Measurements from ENCODE around the gene TOLLIP. TPM values are rescaled to one million over a fixed set of nuclear protein-coding genes. Genes with fewer than 3 reads are reported as not detected.
"Not testable (repeated sequence)": the region's sequence is repeated elsewhere in the genome, so short reads cannot be mapped to it uniquely, and the experiment has no call there.

The TOLLIP gene
- 10 to 100 TPM; 46.0 to 46.3 TPM for total RNA-seq

DNA sequence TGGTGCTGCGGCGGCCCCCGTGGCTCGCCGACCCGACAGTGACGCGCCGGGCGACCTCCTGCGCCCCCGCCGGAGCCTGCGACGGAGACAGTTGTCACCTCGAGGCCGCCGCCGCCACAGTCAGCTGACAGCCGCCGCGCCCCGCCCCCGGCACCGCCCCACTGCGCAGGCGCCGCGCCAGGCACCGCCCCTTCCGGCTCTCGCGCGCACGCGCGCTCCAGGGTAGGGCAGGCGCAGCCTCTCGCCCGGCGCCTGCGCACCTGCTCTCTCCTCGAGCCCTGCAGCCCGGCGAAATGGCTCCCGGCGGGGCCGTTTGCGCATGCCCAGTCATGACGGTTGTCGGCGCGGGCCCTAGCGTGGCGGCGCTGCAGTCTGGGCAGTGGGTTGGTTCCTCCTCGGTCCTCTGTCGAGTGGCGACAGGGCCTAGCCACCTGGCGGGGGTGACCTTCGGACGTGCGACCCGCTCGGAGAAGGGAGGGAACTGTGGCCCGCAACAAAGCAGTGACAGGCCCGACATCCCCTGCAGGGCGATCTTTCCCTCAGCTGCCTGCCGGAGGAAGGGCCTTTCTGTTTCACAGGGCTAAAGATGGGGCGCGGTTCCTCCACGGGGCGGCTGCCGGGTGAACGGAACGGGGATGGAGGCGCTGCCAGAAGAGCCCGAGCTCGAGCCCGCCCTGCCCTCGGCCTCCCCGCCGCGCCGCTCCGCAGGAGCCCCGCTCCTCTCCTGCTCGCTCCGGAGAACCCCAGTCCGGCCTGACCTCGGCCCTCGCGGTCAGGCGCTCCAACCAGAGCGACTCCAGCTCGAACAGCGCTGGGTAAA, at the start of gene TOLLIP:
TOLLIP (minus strand) TSS at position 135 of the 820 bp plus-strand sequence; CDS start at position 1, 134 bp downstream.
- peak within 1 kb of the TSS; percentile 77 to 95 for H3K27ac ChIP-seq
- H3K4me1 ChIP-seq (ENCODE audit: control insufficient read depth in 1 of 2, low read depth in 2 of 2) = peaks cover 27 to 38% of the 10 kb centered on the region in 2 donors
- H3K4me3 ChIP-seq = peak within 1 kb of the TSS; percentile 89
- H3K36me3 ChIP-seq = no peaks in the 10 kb centered on the region
- no peaks in the 10 kb centered on the region for H3K27me3 ChIP-seq (replicated peaks; ENCODE audit: insufficient read depth)
- peak; percentile 20 for TF ChIP-seq CTCF (IDR thresholded peaks at IDR 0.05)
- ATAC-seq (ENCODE audit: insufficient number of reproducible peaks, low FRiP score, low read depth) (peak; percentile 96), DNase-seq (ENCODE audit: low spot score) (peak; percentile 72)
- no peaks in the 10 kb centered on the region for H3K9me3 ChIP-seq

DNA sequence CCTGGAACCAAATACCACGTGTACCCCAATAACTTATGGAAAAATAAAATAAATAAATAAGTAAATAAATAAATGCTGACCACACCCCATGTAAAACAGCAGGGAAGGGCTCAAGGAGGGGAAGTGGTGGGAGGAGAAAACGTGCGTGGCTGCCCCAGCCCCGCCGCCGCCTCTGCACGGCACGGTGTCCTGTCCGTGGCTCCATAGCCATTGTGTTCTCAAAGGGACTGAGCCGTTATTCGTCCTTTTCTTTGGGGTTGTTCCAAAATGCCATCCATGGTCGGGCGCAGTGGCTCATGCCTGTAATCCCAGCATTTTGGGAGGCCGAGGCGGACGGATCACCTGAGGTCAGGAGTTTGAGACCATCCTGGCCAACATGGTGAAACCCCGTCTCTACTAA, 49.5 kb upstream of the TOLLIP start:
- H3K4me3 ChIP-seq; ATAC-seq (ENCODE audit: insufficient number of reproducible peaks, low FRiP score, low read depth); H3K27me3 ChIP-seq (replicated peaks; ENCODE audit: insufficient read depth); H3K4me1 ChIP-seq (ENCODE audit: control insufficient read depth in 1 of 2, low read depth in 2 of 2); H3K27ac ChIP-seq; DNase-seq (ENCODE audit: low spot score); H3K36me3 ChIP-seq; H3K9me3 ChIP-seq: not testable (repeated sequence)

DNA sequence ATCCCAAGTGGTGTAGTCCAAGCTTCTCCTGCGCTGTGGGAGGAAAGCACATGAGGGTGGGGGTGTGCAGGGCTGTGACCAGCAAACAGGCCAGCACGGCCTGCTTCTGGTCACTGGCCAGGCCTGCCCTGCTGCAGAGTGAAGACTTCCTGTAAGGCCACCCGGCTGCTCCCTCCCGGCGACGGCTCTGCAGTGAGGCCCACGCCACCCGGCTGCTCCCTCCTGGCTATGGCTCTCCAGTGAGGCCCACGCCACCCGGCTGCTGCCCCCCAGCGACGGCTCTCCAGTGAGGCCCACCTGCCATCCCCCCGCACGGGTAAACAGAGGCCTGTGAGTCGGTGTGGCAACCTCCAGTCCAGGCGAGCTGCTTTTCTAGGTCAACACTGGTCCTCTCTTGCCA, 48.9 kb upstream of the TOLLIP start:
- Histone ChIP-seq H3K27ac (no peak overlapping the region), H3K9me3 (no peaks in the 10 kb centered on the region), H3K36me3 (no peaks in the 10 kb centered on the region), H3K4me1 (ENCODE audit: control insufficient read depth in 1 of 2, low read depth in 2 of 2) (no peaks in the 10 kb centered on the region), H3K27me3 (replicated peaks; ENCODE audit: insufficient read depth) (no peaks in the 10 kb centered on the region), H3K4me3 (no peak overlapping the region)
- no peak for DNase-seq (ENCODE audit: low spot score)
- TF ChIP-seq CTCF (IDR thresholded peaks at IDR 0.05) = no peak
- ATAC-seq (ENCODE audit: insufficient number of reproducible peaks, low FRiP score, low read depth) = no peak

DNA sequence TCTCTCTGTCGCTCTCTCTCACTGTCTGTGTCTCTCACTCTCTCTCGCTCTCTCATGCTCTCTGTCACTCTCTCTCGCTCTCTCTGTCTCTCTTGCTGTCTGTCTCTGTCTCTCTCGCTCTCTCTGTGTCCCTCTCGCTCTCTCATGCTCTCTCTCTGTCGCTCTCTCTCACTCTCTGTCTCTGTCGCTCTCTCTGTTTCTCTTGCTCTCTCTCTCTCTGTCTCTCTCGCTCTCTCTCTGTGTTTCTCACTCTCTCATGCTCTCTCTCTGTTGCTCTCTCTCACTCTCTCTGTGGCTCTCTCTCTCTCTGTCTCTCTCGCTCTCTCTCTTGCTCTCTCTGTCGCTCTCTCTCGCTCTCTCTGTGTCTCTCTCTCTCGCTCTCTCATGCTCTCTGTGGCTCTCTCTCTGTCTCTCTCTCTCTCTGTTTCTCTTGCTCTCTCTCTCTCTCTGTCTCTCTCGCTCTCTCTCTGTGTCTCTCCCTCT, 47.1 kb upstream of the TOLLIP start:
- no peaks in the 10 kb centered on the region for H3K27me3 ChIP-seq (replicated peaks; ENCODE audit: insufficient read depth)
- DNase-seq (ENCODE audit: low spot score) (no peak), ATAC-seq (ENCODE audit: insufficient number of reproducible peaks, low FRiP score, low read depth) (no peak)
- no peak overlapping the region for H3K4me3 ChIP-seq
- H3K4me1 ChIP-seq (ENCODE audit: control insufficient read depth in 1 of 2, low read depth in 2 of 2) = no peaks in the 10 kb centered on the region
- no peak for TF ChIP-seq CTCF (IDR thresholded peaks at IDR 0.05)
- no peaks in the 10 kb centered on the region for H3K9me3 ChIP-seq
- no peaks in the 10 kb centered on the region for H3K36me3 ChIP-seq
- no peak overlapping the region for H3K27ac ChIP-seq

DNA sequence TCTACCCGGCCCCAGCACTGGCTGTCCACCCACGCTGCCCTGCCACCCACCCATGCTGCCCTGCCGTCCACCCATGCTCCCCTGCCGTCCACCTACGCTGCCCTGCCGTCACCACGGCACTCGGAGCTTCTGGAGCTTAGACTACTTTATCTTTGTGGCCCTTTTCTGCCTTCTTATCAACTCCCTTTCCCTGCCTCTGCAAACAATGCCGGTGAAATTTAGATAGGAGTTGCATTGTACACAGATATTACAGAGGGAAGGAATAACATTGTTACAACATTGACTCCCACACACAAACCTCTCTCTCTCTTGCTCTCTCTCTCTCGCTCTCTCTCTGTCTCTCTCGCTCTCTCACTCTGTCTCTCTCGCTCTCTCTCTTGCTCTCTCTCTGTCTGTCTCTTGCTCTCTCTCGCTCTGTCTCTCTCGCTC, 46.6 kb upstream of the TOLLIP start:
- no peak for TF ChIP-seq CTCF (IDR thresholded peaks at IDR 0.05)
- no peaks in the 10 kb centered on the region for H3K4me1 ChIP-seq (ENCODE audit: control insufficient read depth in 1 of 2, low read depth in 2 of 2)
- no peak overlapping the region for H3K4me3 ChIP-seq
- no peak overlapping the region for H3K27ac ChIP-seq
- no peaks in the 10 kb centered on the region for H3K27me3 ChIP-seq (replicated peaks; ENCODE audit: insufficient read depth)
- H3K36me3 ChIP-seq = no peaks in the 10 kb centered on the region
- ATAC-seq (ENCODE audit: insufficient number of reproducible peaks, low FRiP score, low read depth) = no peak
- H3K9me3 ChIP-seq = no peaks in the 10 kb centered on the region
- DNase-seq (ENCODE audit: low spot score) = no peak
